HG03457 (cell line): ENCODE measurements around the gene CYBA.

ENCODE experiments used
- ATAC-seq: cut with Tn5 transposase; IDR thresholded peaks from one replicate; pipeline ENCODE4 v1.9.1; 2021; ENCODE audit warnings: moderate number of reproducible peaks; ENCODE audit not compliant: unreplicated experiment

CYBA gene

DNA sequence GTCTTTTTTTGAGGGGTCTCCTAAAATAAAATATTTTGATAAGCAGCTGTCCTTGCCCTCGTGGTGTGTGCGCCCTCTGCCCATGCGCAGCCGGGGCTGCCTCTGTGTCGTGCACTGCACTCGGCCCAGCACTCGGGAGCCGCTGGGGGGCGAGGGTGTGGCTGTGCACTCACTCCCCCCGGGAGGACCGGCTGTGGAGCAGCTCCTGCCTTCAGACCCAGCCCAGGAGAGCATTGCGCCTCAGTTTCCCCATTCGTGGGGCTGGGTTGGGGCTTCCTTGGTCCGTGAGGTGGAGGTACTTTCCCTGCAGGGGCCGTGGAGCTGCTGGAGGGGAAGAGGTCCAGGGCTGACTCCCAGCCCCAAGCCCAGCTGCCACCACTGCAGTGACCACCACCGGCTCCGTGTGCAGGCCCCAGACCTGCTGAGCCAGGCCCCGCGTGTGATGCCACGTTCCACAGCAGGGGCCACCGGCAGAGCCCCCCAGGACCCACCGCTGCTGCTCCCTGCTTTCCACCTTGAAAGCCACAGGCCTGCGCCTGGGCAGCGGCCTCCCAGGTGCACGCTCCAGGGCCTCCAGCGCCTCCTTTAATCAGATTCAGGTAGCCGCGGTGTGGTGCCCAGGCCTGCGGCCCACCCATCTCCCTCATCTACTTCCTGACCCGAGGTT, 18.8 kb downstream of the CYBA start:
- no peak for ATAC-seq

DNA sequence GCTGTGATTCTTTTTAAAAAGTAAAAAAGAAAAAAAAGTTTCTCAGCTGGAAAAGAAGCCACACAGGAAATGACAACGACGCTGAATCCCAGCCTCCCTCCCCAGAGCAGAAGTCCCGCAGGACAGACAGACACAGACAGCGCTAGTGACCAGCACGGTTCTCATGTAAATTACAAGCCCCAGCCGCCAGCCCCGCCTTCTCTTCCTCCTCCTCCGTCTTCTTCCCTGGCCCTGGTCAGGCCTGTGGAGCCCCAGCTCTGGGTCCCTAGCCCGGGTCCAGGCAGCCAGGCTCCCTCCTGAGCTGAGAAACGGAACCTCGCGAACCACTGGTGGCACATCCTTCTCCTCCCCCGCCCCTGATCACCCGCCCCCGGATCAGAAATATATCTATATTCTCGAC, 19.5 kb downstream of the CYBA start:
- no peak for ATAC-seq

- ATAC-seq: no peak
These were observed 19.9 kb downstream of the CYBA start for GRCh38 chr16:88630941-88631340.

DNA sequence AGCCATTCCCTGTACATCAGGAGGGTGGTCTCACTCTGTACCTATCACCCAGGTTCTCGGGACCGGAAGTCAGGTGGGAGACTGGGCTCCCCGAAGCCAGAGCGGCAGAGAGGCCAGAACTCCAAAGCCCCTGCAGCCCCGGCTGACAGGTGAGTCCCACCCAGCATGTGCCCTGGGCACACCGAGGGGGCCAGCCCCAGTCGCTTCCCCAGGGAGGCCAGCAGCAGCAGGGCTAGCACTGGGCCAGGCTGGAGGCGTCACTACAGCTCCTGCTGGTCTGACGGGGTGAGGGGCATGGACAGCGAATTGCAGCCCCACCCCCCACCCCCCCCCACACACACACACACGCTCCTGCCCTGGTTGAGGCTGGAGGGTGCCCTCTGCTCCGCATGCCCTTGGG, 20.4 kb downstream of the CYBA start:
- no peak for ATAC-seq

DNA sequence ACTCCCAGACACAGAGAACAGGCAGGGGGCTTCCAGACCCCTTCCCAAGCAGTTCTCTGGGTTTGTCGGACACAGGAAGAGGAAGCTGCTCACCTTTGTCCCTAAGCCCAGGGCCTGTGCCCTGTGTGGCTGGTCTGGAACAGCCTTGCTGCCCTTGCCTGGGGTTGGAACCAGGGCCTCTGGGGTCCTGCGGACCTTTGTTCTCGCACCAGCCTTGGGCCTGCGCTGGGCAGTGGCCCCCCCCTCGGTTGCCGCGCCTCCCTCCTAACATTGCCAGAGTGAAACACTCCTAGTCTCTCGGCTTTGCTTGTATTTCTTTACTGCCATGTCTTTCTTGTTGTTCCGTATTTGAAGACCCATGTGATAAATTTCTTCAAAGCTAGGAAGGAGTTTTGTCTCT, 21.0 kb downstream of the CYBA start:
- no peak for ATAC-seq

DNA sequence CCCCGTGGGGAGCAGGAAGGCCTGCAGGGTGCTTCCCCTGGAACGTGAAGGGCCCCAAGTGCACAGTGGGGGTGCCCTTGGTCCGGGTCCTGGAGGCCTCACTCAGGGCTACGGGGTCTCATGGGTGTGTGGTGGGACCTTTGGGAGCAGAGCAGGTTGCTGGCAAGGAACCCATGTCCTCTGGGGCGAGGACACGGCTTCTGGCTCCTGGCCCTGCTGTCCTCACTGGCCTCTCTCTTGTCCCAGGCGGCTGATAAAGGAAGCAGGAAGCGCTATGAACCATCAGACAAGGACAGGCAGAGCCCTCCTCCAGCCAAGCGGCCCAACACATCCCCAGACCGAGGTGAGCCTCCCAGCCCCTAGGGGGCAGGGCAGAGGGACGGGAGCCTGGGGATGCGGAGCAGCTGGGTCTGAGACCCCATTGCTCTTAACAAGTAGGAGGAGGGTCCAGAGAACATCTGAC, 22.3 kb downstream of the CYBA start:
- ATAC-seq: no peak

DNA sequence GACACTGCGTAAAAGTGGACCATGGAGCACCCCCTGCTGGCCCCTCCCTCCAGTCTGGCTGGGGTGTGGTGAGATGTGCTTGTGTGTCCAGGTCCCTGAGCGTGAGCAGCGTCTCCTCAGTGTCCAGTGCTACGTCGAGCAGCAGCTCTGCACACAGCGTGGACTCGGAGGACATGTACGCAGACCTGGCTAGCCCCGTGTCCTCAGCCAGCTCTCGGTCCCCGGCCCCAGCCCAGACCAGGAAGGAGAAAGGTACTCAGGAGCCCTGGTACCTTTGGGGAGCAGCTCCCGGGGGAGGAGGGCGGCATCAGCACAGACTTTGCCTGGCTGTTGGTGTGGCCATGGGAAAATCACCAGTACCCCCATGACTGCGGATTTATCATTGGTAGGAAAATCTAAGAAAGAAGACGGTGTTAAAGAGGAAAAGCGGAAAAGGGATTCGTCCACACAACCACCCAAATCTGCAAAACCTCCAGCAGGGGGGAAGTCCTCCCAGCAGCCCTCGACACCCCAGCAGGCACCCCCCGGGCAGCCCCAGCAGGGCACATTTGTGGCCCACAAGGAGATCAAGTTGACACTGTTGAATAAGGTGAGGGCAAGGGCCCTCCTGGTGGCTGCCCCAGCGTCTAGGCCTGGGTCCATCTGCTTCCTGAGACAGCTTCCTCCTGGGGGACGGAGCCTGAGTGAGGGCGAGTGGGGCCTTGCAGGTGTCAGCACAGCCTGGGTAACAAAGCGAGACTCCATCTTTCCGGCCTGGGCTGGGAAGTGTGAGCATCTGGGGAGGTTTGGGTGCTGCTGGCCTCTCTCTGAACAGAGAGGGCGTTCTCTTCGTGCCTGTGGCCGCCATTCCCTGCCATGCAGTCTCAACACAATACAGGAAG, 23.1 kb downstream of the CYBA start:
- no peak for ATAC-seq

DNA sequence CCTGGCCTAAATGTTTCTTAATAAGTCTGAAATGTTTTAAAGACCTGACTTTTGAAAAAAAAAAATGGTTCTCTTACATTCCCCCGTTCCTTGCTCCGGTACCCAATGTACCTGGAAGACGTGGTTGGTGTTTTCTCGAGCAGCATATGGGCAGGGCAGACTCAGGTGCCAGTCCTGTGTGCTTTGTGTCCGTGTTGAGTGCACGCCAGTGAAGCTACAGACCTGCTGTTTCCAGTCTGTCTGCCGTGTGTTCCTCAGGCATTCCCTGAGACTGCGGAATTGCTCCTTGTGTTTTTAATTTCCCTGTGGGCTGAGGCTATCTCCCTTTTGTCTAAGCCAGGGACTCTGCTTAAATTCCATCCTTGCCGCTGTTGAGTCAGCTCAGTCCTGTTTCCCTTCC, 24.2 kb downstream of the CYBA start:
- ATAC-seq: no peak

DNA sequence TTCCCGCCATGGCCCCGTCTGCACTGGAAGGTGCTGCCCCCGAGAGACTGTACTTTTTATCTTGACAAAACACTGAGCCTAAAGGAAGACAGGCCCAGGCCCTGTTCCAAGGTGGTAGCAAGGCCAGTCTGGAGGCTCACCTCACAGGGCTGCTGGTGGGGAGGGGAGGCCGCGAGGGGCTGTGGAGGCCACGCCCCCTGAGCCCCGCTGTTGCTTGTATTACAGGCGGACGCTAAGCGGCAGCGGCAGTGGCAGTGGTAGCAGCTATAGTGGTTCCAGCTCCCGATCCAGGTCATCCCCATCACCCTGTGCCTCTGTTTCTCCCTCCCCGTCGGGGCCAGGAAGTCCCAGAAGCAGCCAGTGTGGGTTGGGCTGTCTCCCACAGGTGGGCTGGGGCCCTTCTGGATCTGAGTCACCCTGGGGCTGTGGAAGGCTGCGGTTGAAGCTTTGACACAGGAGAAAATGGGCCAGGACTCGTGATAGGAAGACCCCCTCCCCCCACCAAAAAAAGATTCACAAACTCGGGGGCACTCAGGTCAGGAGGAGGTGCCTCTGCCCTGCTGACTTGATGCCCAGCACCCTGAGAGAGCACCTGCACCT, 25.8 kb downstream of the CYBA start:
- ATAC-seq: no peak

DNA sequence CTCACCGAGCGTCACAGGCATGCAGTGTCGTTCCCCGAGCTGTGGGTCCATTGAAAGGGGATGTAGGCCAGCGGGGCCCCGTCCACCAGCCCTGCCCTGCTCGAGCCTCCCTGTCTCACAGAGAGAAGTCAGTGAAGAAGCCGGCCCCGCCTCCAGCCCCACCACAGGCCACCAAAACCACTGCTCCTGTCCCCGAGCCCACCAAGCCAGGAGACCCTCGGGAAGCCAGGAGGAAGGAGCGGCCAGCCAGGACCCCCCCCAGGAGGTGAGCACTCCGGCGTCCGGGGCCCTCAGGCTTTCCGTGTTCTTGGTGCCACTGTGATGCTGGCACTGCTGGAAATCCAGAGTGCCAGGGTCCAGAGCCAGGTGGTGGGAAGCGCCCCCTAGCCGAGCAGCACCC, 26.4 kb downstream of the CYBA start:
- no peak for ATAC-seq

DNA sequence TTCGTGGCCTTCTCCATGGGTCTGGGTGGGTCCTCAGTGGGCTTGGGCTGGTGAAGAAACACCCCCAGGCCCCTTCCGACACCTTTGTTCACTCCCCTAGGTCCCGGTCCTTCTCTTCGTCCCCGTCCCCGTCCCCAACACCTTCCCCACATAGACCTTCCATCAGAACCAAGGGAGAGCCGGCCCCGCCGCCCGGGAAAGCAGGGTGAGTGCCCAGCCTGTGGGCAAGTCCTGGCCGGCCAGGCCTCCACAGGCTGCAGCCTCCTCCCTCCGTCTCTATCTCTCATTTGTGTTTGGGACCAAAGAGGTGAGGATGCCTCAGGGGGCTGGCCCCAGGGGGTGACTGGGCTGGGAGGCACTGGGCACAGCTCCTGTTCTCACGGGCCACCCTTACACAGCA, 27.0 kb downstream of the CYBA start:
- ATAC-seq: no peak

DNA sequence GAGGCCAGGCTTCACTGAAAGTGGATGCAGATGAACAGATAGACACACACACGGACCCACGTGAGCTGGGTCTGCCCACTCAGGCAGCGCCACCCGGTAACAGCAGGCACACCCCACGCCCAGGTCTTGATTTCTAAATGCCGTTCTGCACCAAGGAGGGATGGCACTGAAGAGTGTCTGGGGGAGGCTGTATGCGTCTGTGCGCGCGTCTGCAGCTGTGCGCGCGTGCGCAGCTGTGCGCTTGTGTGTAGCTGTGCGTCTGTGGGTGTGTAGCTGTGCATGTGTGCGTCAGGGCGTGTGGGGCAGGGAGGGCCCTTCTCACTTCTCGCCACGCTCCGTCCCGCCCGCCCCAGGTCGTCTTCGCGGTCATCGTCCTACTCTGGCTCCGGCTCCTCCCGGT, 28.0 kb downstream of the CYBA start:
- no peak for ATAC-seq

DNA sequence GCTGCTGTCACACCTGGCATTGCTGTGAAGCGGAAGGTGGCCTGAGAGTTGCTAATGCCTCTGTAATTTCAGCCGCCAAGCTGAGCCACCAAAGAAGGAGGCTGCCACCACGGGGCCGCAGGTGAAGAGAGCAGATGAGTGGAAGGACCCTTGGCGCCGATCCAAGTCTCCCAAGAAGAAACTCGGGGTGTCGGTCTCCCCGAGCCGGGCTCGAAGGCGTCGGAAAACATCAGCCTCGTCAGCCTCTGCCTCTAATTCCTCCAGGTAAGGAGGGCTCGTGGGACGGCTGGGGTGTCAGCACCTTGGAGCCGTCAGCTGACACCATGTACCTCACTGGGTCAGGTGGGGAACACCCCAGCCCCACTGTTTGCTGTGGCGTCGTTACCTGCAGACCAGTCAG, 28.7 kb downstream of the CYBA start:
- no peak for ATAC-seq

DNA sequence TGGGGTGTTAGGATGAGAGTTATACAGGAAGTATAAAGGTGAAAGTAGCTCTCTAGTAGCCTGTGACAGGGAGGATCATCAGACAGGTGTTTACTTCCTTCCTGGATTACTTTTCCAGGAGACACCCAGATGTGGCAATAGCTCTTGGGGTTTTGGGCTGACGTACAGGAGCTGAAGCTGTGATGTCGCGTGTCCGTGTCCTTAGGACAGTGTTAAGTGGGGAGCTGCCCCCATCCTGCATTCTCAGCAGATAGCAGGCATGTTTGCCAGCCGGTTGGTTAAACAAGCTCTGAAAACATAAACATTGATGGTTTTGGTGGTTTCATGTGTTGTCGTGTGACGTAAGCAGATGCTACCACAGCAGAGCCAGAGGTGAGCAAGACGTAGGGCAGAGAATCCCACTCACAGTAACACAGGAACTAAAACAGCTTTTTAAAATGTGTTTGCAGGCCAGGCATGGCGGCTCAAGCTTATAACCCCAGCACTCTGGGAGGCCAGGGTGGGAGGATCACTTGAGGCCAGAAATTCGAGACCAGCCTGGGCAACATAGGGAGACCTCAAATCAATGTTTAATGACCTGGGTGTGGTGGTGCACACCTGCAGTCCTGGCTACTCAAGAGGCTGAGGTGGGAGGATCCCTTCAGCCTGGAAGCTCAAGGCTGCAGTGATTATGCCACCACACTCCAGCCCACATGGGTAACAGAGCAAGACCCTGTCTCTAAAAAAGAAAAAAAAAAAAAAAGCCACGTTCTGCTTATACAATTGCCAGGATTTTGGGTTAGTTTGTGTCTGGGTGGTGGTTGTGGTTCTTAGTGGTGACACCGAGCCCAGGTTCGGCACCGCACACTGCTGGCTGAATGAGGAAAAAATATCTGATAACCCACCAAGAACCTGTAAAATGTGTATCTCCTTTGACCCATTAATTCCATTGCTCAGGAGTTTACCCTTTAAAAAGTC, 30.7 kb downstream of the CYBA start:
- no peak for ATAC-seq

- no peak for ATAC-seq
These were observed 31.7 kb downstream of the CYBA start for GRCh38 chr16:88618956-88619667.

- ATAC-seq: no peak
These were observed 32.5 kb downstream of the CYBA start for GRCh38 chr16:88618182-88618955.

DNA sequence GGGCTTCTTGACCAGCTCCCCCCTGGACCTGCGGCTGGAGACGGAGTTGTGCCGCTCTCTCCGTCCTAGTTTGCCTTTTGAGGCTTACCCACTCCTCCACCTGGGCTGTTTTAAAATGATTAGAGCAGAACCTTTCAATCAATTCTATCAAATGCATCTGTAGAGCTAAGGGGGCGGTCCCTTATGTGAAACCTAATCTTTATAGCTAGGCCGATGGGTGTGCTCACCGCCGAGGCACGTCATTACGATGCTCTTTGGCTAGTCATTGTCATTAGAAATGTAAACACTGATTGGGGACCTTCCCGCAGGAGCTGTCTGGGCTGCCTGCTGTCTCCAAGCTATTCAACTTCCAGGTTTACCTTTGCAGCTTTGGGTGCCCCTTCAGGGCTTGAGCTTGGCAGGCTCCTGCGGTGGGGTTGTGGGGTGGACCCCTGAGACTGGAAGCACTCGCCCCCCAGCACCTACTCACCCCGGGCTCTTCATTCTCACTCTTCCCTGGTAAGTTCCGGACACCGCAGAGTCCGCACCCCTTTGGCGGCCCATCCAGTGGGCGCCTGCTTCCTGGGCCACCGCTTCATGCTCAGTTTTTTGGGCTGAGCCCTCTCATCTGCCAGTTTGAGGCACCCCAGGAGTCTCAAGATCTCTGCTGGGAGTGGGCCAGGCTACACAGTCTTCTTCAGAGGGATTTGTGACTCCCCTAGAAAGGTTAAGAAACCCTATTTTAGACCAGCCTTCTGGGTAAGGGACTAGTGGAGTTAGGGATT, 33.4 kb downstream of the CYBA start:
- ATAC-seq: no peak

- no peak for ATAC-seq
These were observed 34.1 kb downstream of the CYBA start for GRCh38 chr16:88616736-88617135.

- no peak for ATAC-seq
These were observed 34.5 kb downstream of the CYBA start for GRCh38 chr16:88616320-88616719.
